ENCODE measurements around the gene FKRP. TPM values are rescaled to one million over a fixed set of nuclear protein-coding genes. Genes with fewer than 3 reads are reported as not detected.

Gene FKRP
- total and polyA plus RNA-seq, 2 donors from 2014 or later = 11.8 to 20.5 TPM

- DNase-seq = peak in 4 of 5 donors; percentile 63 to 81 (median 70)
- H3K9me3 ChIP-seq (ENCODE audit: control insufficient read depth in 2 of 3, insufficient read depth in 1 of 3, low read length in 3 of 3) = no peaks in the 10 kb centered on the region
- H3K36me3 ChIP-seq (ENCODE audit: control insufficient read depth in 2 of 3, insufficient read depth in 3 of 3, low read length in 3 of 3) = peaks cover 2 to 7% (median 4%) of the 10 kb centered on the region in 3 donors
- no peak for FAIRE-seq
- TF ChIP-seq CTCF (IDR thresholded peaks at IDR 0.05; ENCODE audit: borderline replicate concordance, extremely low read depth, insufficient read depth) = no peak
- intact Hi-C loops (cut with DNase I) = no loop called here
- H3K4me3 ChIP-seq (ENCODE audit: low read length in 3 of 3) = no peak overlapping the region
- H3K27me3 ChIP-seq (ENCODE audit: control insufficient read depth, insufficient read depth, low read length) = no peaks in the 10 kb centered on the region
- peaks cover 3 to 29% (median 22%) of the 10 kb centered on the region in 3 donors for H3K4me1 ChIP-seq (ENCODE audit: control insufficient read depth in 2 of 3, insufficient read depth in 2 of 3, low read depth in 1 of 3, low read length in 3 of 3)
- H3K9ac ChIP-seq (ENCODE audit: low read length in 3 of 3) = no peak overlapping the region
- H3K27ac ChIP-seq (ENCODE audit: low read depth in 2 of 2, low read length in 2 of 2) = no peak overlapping the region
These were observed 37.8 kb downstream of the FKRP start for GRCh38 chr19:46783670-46784069.

- TF ChIP-seq CTCF (IDR thresholded peaks at IDR 0.05; ENCODE audit: borderline replicate concordance, extremely low read depth, insufficient read depth) = no peak
These were observed 38.6 kb downstream of the FKRP start for GRCh38 chr19:46784262-46785053.

DNA sequence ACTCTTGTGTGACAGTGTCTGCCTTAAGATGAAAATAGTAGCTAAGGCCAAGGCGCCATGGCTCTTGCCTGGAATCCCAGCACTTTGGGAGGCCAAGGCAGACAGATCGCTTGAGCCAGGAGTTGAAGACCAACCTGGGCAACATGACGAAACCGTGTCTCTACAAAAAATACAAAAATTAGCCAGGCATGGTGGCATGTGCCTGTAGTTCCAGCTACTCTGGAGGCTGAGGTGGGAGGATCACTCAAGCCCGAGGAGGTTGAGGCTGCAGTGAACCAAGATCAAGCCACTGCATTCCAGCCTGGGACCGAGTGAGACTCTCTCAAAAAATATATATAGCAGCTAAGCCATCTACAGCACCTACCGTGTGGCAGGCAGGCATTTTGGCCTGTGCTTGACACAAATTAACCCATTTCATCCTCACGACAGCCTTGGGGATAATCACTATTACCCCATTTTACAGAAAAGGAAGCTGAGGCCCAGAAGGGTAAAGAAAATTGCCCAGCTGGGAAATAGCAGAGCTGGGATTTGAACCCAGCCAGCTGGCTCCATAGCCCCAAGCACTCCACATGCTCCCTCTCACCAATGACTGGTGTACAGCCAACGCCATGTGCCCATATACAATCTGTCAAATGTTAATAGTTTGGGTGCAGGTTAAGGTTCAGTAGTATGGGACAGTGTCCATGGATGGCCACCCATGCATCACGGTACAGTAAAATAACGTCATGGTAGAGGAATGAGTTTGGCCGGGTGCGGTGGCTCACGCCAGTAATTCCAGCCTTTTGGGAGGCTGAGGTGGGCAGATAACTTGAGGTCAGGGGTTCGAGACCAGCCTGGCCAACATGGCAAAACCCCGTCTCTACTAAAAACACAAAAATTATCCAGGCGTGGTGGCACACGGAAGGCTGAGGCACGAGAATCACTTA is 39.5 kb downstream of the FKRP start:
- Histone ChIP-seq H3K27ac (ENCODE audit: low read depth in 2 of 2, low read length in 2 of 2) (peak overlapping the region; percentile 51 to 90), H3K4me1 (ENCODE audit: control insufficient read depth in 2 of 3, insufficient read depth in 2 of 3, low read depth in 1 of 3, low read length in 3 of 3) (peaks cover 3 to 29% (median 22%) of the 10 kb centered on the region in 3 donors), H3K27me3 (ENCODE audit: control insufficient read depth, insufficient read depth, low read length) (no peaks in the 10 kb centered on the region), H3K36me3 (ENCODE audit: control insufficient read depth in 2 of 3, insufficient read depth in 3 of 3, low read length in 3 of 3) (peaks cover 0 to 4% (median 2%) of the 10 kb centered on the region in 3 donors), H3K9me3 (ENCODE audit: control insufficient read depth in 2 of 3, insufficient read depth in 1 of 3, low read length in 3 of 3) (no peaks in the 10 kb centered on the region), H3K9ac (ENCODE audit: low read length in 3 of 3) (peak overlapping the region in 1 of 3 donors; percentile 77), H3K4me3 (ENCODE audit: low read length in 3 of 3) (peak overlapping the region; percentile 17 to 72 (median 61))
- intact Hi-C loops (cut with DNase I) = no loop called here
- TF ChIP-seq CTCF (IDR thresholded peaks at IDR 0.05; ENCODE audit: borderline replicate concordance, extremely low read depth, insufficient read depth) = no peak
- FAIRE-seq (no peak), DNase-seq (peak in 1 of 5 donors; percentile 37)

More at GRCh38 chr19:46784262-46785053, 38.6 kb downstream of the FKRP start:
- intact Hi-C loops (cut with DNase I) = no loop called here
- no peak for FAIRE-seq
- Histone ChIP-seq H3K36me3 (ENCODE audit: control insufficient read depth in 2 of 3, insufficient read depth in 3 of 3, low read length in 3 of 3) (peaks cover 2 to 5% (median 2%) of the 10 kb centered on the region in 3 donors), H3K27me3 (ENCODE audit: control insufficient read depth, insufficient read depth, low read length) (no peaks in the 10 kb centered on the region), H3K9me3 (ENCODE audit: control insufficient read depth in 2 of 3, insufficient read depth in 1 of 3, low read length in 3 of 3) (no peaks in the 10 kb centered on the region), H3K4me3 (ENCODE audit: low read length in 3 of 3) (peak overlapping the region; percentile 17 to 72 (median 33)), H3K9ac (ENCODE audit: low read length in 3 of 3) (peak overlapping the region in 1 of 3 donors; percentile 37), H3K27ac (ENCODE audit: low read depth in 2 of 2, low read length in 2 of 2) (peak overlapping the region; percentile 38 to 51), H3K4me1 (ENCODE audit: control insufficient read depth in 2 of 3, insufficient read depth in 2 of 3, low read depth in 1 of 3, low read length in 3 of 3) (peaks cover 3 to 29% (median 22%) of the 10 kb centered on the region in 3 donors)
- peak; percentile 82 to 95 (median 84) for DNase-seq
